Adrenal gland (tissue), 5 donors: ENCODE data around the gene ZBTB9.

ENCODE experiments used
- CTCF ChIP-seq, 6 experiments: fragments of 450-650 bp in 4 of 6; fragments of 200-600 bp in 2 of 6; sonication (generic) in 1 of 6; IDR thresholded peaks; 1 replicate in 5 of 6; 2 replicates in 1 of 6; pipeline versions ENCODE4 v1.5.1 to v1.8.0; 2016 to 2021; ENCODE audit warnings: antibody characterized with exemption in 6 of 6, mild to moderate bottlenecking in 2 of 6, moderate library complexity in 1 of 6
- POLR2A ChIP-seq, 2 donors: fragments of 450-650 bp; IDR thresholded peaks; one replicate each; pipeline ENCODE4 v1.6.1; 2017; ENCODE audit warnings: antibody characterized with exemption in 2 of 2, mild to moderate bottlenecking in 2 of 2, moderate library complexity in 1 of 2
- donor health status: DM: no; HTN: no; CAD: no.

GRCh38 chr6:33416386-33417127, 37.8 kb upstream of the ZBTB9 start:
- TF ChIP-seq CTCF (IDR thresholded peaks at IDR 0.05) (no peak), POLR2A (IDR thresholded peaks at IDR 0.05) (no peak)
